RWPE2 (cell line): Measurements from ENCODE around the gene METTL21C.

Experiments
- ATAC-seq: fragments of 200-7000 bp; cut with Tn5 transposase; 3 replicates; pipeline ENCODE4 v1.9.1; 2021; ENCODE audit warnings: low read depth
- DNase-seq: peaks from one replicate; pipeline ENCODE4 v3.0.0-alpha.2; 2020; ENCODE audit warnings: low spot score
- H3K27ac ChIP-seq: fragments of 450-650 bp; 2 replicates; pipeline ENCODE4 v1.5.1; 2017; ENCODE audit warnings: mild to moderate bottlenecking; ENCODE audit not compliant: poor library complexity, severe bottlenecking
- H3K27me3 ChIP-seq: fragments of 250-450 bp; sonication (Bioruptor Pico); 2 replicates; pipeline ENCODE4 v1.5.1; 2021; ENCODE audit warnings: mild to moderate bottlenecking, moderate library complexity; ENCODE audit not compliant: insufficient read depth, poor library complexity, severe bottlenecking
- H3K36me3 ChIP-seq: fragments of 250-450 bp; sonication (Bioruptor Pico); 2 replicates; pipeline ENCODE4 v1.5.1; 2020; ENCODE audit warnings: low read depth, mild to moderate bottlenecking, moderate library complexity
- H3K4me1 ChIP-seq: fragments of 250-450 bp; sonication (Bioruptor Pico); 2 replicates; pipeline ENCODE4 v1.5.1; 2021; ENCODE audit warnings: mild to moderate bottlenecking, moderate library complexity; ENCODE audit not compliant: insufficient read depth, poor library complexity, severe bottlenecking
- H3K4me3 ChIP-seq: fragments of 250-450 bp; sonication (Bioruptor Pico); 2 replicates; pipeline ENCODE4 v1.5.1; 2021; ENCODE audit warnings: mild to moderate bottlenecking, moderate library complexity; ENCODE audit not compliant: severe bottlenecking
- H3K9me3 ChIP-seq: fragments of 250-450 bp; sonication (Bioruptor Pico); 2 replicates; pipeline ENCODE4 v1.5.1; 2021; ENCODE audit warnings: mild to moderate bottlenecking, moderate library complexity; ENCODE audit not compliant: severe bottlenecking
- CTCF ChIP-seq: fragments of 450-650 bp; IDR thresholded peaks from one replicate; pipeline ENCODE4 v1.5.1; 2017; ENCODE audit warnings: mild to moderate bottlenecking, moderate library complexity; ENCODE audit not compliant: poor library complexity, severe bottlenecking

The METTL21C gene

GRCh38 chr13:102704238-102705058 is 9.6 kb upstream of the METTL21C start:
- no peak overlapping the region for H3K4me3 ChIP-seq
- no peaks in the 10 kb centered on the region for H3K9me3 ChIP-seq
- no peak for TF ChIP-seq CTCF
- no peak overlapping the region for H3K27ac ChIP-seq
- H3K36me3 ChIP-seq = no peaks in the 10 kb centered on the region
- ATAC-seq = no peak
- no peak for DNase-seq
- H3K4me1 ChIP-seq = peaks cover 30% of the 10 kb centered on the region
- H3K27me3 ChIP-seq = no peaks in the 10 kb centered on the region

GRCh38 chr13:102703726-102704035 is 8.8 kb upstream of the METTL21C start:
- DNase-seq (no peak), ATAC-seq (no peak)
- Histone ChIP-seq H3K4me3 (no peak overlapping the region), H3K4me1 (peaks cover 30% of the 10 kb centered on the region), H3K9me3 (no peaks in the 10 kb centered on the region), H3K36me3 (no peaks in the 10 kb centered on the region), H3K27me3 (no peaks in the 10 kb centered on the region), H3K27ac (no peak overlapping the region)
- TF ChIP-seq CTCF = no peak

GRCh38 chr13:102702965-102703725 is 8.3 kb upstream of the METTL21C start:
- no peak for TF ChIP-seq CTCF
- DNase-seq (no peak), ATAC-seq (no peak)
- no peaks in the 10 kb centered on the region for H3K9me3 ChIP-seq
- H3K27ac ChIP-seq = no peak overlapping the region
- no peak overlapping the region for H3K4me3 ChIP-seq
- H3K27me3 ChIP-seq = no peaks in the 10 kb centered on the region
- H3K4me1 ChIP-seq = peaks cover 29% of the 10 kb centered on the region
- no peaks in the 10 kb centered on the region for H3K36me3 ChIP-seq

- no peak for DNase-seq
- Histone ChIP-seq H3K4me1 (peaks cover 14% of the 10 kb centered on the region), H3K9me3 (no peaks in the 10 kb centered on the region), H3K27ac (no peak overlapping the region), H3K27me3 (no peaks in the 10 kb centered on the region), H3K4me3 (no peak overlapping the region), H3K36me3 (no peaks in the 10 kb centered on the region)
- ATAC-seq = no peak
- no peak for TF ChIP-seq CTCF
Observed at GRCh38 chr13:102701331-102701730, 6.5 kb upstream of the METTL21C start.
